ENCODE data around the gene ARHGAP31.

Gene ARHGAP31

GRCh38 chr3:119395923-119396358, 101.8 kb downstream of the ARHGAP31 start:
- DNase-seq (ENCODE audit: low read depth): no peak

DNA sequence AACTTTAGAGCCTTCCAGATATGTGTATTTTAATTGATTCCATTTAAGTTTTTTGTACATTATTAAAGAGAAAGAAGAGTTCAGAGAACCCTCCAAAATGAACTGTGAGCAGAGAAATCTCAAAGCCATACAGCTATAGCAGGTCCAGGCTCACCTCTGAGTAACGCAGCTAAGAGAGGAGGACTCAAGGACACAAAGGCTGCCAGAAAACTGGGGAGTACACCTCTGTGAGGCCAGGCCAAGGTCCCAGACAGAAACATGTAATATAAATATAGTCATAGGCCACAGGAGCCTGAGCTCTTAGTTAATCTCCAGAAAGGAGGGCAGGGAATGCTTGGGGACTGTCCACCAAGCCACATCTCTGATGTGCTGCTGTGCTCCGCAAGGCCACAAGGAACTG, 102.7 kb downstream of the ARHGAP31 start:
- DNase-seq (ENCODE audit: low read depth): no peak

DNA sequence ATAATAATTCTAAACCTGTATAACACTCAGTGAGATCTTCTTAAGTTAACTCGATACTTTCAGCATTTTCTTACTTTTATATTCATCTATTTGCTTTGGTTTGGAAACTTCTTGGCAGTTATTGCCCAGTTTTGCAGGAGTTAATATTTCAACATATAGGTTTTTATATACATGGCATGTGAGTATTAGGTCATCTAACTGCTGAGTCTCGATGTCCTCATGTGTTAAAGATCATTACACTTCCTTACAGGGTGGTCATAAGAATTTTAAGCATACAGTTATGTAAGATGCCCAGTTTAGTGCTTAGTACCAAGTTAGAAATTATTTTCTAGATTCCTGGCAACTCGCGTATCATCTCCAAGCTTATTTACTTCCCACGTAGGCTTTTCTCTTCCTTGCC, 106.3 kb downstream of the ARHGAP31 start:
- no peak for DNase-seq (ENCODE audit: low read depth)

- DNase-seq (ENCODE audit: low read depth): no peak
Observed at GRCh38 chr3:119401069-119401468, 106.9 kb downstream of the ARHGAP31 start.

DNA sequence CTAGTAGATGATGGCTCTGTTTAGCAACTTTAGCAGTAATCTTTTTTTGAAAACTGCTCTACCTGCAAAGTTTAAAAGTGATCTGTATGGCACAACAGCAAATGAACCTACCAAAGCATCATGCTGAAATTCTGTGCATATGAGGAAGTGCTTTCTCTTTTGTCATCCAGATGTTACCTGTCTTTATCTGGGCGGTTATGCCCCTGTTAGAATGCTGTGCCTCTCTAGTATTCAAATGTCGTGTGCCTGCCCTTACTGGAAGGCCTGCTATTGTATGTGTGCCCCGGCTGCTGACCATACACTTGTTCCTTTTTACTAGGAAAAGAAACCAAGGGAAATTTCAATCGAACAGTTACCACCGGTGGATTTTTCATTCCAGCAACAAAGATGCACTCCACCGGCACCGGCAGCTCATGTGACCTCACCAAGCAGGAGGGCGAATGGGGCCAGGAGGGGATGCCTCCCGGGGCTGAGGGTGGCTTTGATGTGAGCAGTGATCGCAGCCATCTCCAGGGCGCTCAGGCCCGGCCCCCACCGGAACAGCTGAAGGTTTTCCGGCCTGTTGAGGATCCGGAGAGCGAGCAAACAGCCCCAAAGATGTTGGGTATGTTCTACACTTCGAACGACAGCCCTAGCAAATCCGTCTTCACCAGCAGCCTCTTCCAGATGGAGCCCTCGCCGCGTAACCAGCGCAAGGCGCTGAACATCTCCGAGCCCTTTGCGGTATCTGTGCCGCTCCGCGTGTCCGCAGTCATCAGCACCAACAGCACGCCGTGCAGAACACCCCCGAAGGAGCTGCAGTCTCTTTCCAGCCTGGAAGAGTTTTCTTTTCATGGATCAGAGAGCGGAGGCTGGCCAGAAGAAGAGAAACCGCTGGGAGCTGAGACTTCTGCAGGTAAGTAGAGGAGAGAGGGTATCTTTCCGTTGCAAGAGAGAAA, 107.6 kb downstream of the ARHGAP31 start:
- no peak for DNase-seq (ENCODE audit: low read depth)

DNA sequence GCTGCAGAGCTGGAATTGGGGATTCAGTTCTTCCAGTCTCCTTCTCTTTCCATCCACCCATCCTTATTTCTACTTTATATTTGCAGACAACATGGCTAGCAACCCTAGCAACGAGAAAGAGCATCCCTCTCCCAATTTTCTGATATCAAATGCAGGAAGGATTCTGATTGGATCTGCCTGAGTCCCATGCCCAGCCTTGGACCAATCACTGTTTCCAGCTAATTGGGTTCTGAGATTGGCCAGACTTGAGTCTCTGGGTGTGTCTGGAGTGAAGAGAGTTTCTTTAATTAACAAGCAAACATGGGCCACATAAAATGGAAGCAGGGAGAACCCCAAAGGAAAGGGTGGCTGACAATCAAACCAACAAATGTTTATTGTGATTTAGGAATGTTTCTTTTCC, 108.6 kb downstream of the ARHGAP31 start:
- no peak for DNase-seq (ENCODE audit: low read depth)

- peak; percentile 30 for DNase-seq (ENCODE audit: low read depth)
Observed at GRCh38 chr3:119403201-119403600, 109.0 kb downstream of the ARHGAP31 start.

DNA sequence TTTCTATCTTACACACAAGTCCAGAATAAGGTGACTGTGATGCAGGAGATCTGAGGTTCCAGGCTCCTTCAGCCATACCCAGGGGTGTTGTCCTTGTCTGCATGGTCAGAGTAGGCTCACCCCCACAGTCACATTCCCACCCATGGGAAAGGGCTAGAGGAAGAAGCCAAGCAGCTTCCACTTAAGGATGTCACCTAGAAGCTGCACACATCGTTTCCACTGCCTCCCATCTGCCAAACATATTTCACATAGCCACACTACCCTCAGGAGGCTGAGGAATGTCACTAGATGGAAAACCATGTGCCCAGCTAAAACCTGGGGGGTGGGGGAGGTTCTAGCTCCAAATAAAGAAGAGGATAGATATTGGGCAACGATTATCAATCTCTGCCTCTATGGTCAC, 111.1 kb downstream of the ARHGAP31 start:
- DNase-seq (ENCODE audit: low read depth): no peak

GRCh38 chr3:119408243-119408950, 114.2 kb downstream of the ARHGAP31 start:
- no peak for DNase-seq (ENCODE audit: low read depth)

GRCh38 chr3:119409844-119410243, 115.7 kb downstream of the ARHGAP31 start:
- DNase-seq (ENCODE audit: low read depth): no peak

DNA sequence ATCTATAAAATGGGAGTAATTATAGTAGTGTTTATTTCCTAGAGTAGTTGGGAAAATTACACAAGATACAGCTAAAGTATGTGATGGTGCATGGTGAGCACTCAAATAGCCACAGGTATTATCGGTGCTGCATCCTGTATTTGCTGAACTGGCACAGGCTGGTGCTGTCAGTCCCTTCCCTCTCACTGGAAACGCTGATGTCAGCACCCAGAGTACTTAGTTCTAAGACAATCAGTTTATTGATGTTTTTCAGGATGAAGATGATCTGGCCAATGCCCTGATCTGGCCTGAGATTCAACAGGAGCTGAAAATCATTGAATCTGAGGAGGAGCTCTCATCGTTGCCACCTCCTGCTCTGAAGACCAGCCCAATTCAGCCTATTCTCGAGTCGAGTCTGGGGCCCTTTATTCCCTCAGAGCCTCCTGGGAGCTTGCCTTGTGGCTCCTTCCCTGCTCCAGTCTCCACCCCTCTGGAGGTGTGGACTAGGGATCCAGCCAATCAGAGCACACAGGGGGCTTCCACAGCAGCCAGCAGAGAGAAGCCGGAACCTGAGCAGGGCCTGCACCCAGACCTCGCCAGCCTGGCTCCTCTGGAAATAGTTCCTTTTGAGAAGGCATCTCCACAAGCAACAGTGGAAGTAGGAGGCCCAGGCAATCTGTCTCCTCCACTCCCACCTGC, 119.6 kb downstream of the ARHGAP31 start:
- no peak for DNase-seq (ENCODE audit: low read depth)

- no peak for DNase-seq (ENCODE audit: low read depth)
Observed at GRCh38 chr3:119416873-119417272, 122.7 kb downstream of the ARHGAP31 start.

DNA sequence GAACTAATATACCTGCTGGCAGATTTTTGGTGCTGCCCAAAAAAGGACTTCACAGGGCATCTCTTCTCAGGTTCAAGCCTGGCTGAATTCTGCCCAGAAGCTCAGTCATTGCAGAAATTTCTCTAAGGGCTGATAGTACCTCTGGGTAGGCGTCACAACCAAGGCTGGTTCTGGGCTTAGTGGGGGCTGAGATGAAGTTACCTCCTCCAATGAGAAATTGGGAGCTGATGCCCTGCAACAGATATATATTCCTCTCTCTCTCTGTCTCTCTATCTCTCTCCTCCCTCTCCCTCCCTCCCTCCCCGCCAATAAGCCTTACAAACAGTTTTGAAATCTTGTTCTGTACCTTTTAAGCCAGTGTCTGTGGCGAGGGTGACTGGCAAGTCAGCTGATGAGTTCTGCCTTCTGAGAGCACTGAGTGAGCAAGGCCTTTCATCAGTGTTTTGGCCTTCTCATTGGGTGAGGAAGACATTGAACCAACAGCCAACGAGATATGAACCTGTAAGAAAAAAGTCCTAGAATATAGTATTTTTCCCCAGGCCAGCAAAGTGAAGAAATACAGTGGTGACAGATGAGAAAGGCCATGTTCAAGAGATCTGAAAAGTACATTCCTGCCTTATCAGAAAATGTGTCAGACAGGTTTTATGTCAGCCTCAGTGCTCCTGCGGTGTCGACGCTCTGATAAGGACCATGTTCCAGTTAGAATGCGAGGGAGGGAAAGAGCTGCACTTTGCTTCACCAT, 123.8 kb downstream of the ARHGAP31 start:
- DNase-seq (ENCODE audit: low read depth): peak; percentile 28

DNA sequence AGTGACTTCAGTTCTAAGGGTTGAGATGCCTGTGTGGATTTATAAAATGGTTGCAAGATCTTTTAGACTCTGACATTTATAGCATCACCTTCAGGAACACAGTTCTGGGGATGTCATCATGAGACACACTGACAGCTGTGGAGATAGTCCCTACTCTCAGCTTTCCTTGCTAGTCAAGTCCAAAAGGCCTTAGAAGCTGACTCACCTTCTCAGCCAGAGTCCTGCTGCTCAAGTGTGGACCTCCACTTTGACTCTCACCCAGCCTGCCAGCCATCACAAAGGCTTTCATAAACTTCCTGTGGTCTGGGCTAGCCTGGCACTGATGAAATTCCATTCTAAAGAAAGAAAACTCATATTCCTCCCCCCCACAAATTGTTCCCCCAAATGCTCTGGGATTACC, 124.5 kb downstream of the ARHGAP31 start:
- DNase-seq (ENCODE audit: low read depth): peak; percentile 82

GRCh38 chr3:119420196-119420595, 126.0 kb downstream of the ARHGAP31 start:
- DNase-seq (ENCODE audit: low read depth): no peak

GRCh38 chr3:119427669-119428068, 133.5 kb downstream of the ARHGAP31 start:
- no peak for DNase-seq (ENCODE audit: low read depth)

GRCh38 chr3:119428538-119428937, 134.4 kb downstream of the ARHGAP31 start:
- no peak for DNase-seq (ENCODE audit: low read depth)

DNA sequence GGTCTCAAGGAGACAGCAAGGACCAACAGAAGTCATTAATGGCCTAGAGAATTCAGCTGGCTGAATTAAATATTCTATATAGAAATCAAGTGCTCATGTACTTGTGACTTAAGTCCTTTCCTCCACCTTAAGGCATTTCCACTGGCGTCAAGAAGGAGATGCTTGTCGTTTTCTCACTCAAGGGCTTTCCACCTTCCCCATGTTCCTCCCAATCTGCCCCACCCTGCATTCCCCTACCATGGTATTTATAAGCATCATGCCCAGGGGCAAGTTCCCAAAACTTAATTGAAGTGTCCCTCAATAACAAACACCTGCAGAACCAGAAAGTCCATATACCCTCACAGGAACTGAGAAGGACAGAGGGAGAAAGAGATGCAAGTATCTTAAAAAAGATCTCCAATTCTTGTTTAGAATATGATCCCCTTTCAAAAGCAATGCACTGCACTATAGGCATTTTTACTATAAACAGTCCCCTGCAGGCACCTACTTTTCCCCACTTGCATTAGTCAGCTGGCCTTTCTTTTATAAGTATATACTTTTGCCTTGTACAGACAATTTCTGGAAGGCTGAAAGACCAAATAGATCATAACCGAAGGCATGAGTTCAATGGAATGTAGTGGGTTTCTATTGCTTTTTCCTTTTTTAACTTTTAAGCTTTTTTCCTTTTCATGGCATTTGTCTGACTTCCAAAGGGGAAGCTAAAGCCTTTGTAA, 139.6 kb downstream of the ARHGAP31 start:
- no peak for DNase-seq (ENCODE audit: low read depth)

DNA sequence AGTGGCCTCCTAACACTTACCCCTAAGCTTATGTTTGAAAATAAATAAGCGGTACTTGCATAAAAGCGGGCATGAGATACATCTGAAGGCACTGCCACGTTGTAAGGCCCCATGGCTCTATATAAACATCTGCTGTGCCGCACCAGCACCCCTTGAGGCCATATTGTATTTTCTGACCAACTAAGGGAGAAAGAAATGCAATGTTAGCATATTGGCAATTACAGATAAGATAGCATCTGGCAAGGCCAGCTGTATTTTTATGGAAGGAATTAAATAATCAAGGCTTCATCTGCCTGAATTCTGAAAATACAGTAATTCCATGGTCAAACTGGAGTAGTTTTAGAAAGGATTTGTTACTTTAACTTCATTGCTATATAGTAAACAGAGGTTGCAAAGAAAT, 140.5 kb downstream of the ARHGAP31 start:
- DNase-seq (ENCODE audit: low read depth): no peak

DNA sequence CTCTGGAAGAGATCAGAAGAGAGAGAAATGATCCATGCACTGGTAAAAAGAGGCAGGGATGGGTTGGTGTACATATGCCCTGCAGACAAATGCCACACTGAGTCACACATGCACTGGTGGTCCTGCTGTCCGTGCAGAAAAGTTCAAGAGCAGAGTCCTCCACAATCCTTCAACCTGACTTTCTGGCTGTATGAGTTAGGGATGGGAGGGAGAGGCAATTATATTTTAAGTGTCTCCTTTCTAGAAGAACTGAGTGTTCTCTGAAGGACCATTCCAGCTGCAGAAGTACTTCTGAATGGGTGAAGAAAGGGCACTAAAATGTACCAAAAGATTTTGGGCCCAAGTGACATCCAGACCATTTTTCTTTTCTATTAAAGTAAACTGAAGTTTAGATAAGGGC, 142.8 kb downstream of the ARHGAP31 start:
- no peak for DNase-seq (ENCODE audit: low read depth)

DNA sequence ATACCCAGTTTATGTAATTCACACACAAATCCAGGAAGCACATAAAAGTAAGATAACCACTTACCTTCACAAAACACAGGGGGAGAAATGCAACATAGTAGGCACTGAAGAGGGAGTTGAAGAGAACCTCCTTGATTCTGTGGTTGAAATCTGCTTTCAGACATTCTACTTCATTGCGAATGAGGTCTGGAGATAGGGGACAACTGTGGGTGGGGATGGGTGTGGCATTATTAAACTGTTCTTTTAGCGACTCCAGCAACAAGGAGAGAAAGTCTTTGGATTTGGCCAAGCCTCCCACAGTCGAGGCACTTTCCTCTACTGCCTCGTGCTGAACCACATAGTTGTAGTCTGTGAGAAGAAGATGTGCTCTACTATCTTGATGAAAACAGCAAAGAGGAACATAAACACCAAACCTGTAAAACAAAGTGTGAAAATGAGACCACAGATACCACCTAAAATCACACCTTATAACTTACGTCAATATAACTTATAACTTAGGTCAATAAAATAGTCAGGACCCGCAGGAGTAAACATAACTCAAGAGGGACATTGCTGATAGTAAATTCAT, 143.6 kb downstream of the ARHGAP31 start:
- no peak for DNase-seq (ENCODE audit: low read depth)
